ENCODE measurements around the gene LHX6.

DNA sequence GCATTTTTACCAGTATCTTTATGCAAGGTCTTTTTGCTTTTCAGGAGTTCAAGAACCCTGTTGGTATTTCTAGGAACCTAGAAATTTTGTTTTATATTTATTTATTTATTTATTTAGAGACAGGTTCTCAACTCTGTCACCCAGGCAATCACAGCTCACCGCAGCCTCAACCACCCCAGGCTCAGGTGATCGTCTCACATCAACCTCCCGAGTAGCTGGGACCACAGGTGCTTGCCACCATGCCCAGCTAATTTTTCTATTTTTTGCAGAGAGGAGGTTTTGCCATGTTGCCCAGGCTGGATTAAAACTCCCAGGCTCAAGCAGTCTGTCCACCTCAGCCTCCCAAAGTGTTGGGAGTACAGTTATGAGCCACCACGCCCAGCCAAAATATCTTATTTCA is 32.9 kb downstream of the LHX6 start:
- TF ChIP-seq CTCF (IDR thresholded peaks at IDR 0.05) (no peak), ZFX (IDR thresholded peaks at IDR 0.05; ENCODE audit: borderline replicate concordance) (no peak)

Measured in 22Rv1 (cell line).